ENCODE results near the gene IZUMO4.

Gene IZUMO4, protein sequence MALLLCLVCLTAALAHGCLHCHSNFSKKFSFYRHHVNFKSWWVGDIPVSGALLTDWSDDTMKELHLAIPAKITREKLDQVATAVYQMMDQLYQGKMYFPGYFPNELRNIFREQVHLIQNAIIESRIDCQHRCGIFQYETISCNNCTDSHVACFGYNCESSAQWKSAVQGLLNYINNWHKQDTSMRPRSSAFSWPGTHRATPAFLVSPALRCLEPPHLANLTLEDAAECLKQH

DNA sequence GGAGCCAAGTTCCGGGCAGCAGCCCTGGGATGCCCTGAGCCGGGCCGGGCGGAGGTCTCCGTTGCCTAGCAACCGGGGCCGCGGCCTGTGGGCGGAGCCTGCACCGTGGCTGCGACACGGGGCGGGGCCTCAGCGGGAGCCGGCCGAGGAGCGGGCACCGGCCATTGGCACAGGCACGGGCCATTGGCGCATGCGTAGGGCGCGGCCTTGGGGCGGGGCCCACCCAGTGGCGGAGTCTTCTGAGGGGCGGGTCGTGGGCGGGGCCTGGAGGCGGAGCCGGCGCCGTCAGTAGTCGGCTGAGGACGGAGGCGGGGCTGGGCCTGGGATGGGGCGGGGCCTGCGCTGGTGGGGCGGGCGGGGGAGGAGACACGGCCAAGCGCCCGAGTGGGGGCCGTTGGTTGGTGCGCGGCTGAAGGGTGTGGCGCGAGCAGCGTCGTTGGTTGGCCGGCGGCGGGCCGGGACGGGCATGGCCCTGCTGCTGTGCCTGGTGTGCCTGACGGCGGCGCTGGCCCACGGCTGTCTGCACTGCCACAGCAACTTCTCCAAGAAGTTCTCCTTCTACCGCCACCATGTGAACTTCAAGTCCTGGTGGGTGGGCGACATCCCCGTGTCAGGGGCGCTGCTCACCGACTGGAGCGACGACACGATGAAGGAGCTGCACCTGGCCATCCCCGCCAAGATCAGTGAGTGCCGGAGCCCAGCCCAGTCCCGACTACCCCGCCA is at the start of gene IZUMO4:
Gene IZUMO4 (plus strand): TSS at position 436 of the 723 bp plus-strand sequence. CDS start 31 bp downstream, at position 467.
- Mint-ChIP-seq H3K27ac (peak within 1 kb of the TSS in 2 of 3 experiments; percentile 81 to 92), H3K9me3 (no peaks in the 10 kb centered on the region), H3K36me3 (ENCODE audit: low read depth) (peaks cover 9% of the 10 kb centered on the region), H3K27me3 (ENCODE audit: low read depth) (no peaks in the 10 kb centered on the region), H3K4me1 (peaks cover 12% of the 10 kb centered on the region), H3K4me3 (peak within 1 kb of the TSS; percentile 91 to 94 (median 94))
- TF ChIP-seq, protein P1, sequence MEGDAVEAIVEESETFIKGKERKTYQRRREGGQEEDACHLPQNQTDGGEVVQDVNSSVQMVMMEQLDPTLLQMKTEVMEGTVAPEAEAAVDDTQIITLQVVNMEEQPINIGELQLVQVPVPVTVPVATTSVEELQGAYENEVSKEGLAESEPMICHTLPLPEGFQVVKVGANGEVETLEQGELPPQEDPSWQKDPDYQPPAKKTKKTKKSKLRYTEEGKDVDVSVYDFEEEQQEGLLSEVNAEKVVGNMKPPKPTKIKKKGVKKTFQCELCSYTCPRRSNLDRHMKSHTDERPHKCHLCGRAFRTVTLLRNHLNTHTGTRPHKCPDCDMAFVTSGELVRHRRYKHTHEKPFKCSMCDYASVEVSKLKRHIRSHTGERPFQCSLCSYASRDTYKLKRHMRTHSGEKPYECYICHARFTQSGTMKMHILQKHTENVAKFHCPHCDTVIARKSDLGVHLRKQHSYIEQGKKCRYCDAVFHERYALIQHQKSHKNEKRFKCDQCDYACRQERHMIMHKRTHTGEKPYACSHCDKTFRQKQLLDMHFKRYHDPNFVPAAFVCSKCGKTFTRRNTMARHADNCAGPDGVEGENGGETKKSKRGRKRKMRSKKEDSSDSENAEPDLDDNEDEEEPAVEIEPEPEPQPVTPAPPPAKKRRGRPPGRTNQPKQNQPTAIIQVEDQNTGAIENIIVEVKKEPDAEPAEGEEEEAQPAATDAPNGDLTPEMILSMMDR (IDR thresholded peaks at IDR 0.05; ENCODE audit: unreplicated experiment in 3 of 3) = peak; percentile 27 to 38 (median 34)

DNA sequence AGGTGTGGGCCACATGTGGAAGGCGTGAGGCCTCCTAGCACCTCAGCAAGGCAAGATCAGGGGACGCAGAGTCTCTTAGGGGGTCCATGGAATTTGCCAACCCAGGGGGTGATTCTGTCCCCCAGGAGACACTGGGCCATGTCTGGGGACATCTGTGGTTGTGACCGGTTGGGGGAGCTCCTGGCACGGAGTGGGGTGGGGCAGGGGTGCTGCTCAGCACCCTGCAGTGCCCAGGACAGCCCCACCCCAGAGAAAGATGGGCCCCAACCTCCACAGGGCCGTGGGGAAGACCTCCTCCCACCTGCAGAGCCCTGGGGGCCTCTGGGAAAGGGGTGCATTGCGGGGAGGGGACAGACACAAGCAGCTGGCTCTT is 49.7 kb upstream of the IZUMO4 start:
- H3K36me3 Mint-ChIP-seq (ENCODE audit: low read depth) = peaks cover 3% of the 10 kb centered on the region
- no peak overlapping the region for H3K27ac Mint-ChIP-seq
- H3K4me1 Mint-ChIP-seq = peaks cover 5% of the 10 kb centered on the region
- no peaks in the 10 kb centered on the region for H3K27me3 Mint-ChIP-seq (ENCODE audit: low read depth)
- no peaks in the 10 kb centered on the region for H3K9me3 Mint-ChIP-seq
- TF ChIP-seq, protein P1 (IDR thresholded peaks at IDR 0.05; ENCODE audit: unreplicated experiment in 3 of 3) = no peak
- no peak overlapping the region for H3K4me3 Mint-ChIP-seq

DNA sequence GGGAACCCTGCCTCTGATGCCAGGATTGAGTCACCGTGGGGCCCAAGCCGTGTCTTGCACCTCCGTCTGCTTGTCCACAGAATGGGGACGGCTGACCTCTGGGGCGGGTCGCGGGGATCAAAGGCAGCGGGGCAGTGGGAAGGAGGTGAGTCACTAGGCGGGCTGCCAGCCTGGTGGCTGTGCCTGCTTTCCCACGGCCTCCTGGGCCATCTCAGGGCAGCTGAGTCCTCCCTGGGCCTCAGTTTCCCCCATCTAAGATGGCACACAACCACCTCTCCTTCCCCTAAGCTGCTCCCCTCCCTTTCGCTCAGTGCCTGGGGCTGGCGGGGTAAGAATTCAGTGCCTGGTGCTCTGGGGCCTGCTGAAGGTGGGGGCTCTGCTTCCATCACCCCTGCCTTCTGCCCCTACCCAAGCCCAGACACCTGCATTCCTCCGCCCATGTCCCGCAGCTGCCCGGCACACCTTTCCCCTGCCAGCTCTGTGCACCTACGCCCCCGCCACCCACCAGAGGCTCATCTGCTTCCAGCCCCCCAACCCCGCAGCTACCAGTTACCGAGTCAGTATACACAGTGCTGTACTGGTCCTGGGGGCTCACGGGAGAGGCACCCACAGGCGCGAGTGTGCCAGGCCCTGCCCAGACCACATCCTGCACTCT is 49.1 kb upstream of the IZUMO4 start:
- H3K27ac Mint-ChIP-seq = no peak overlapping the region
- H3K4me3 Mint-ChIP-seq = no peak overlapping the region
- TF ChIP-seq, protein P1 (IDR thresholded peaks at IDR 0.05; ENCODE audit: unreplicated experiment in 3 of 3) = no peak
- H3K9me3 Mint-ChIP-seq = no peaks in the 10 kb centered on the region
- peaks cover 5% of the 10 kb centered on the region for H3K4me1 Mint-ChIP-seq
- H3K27me3 Mint-ChIP-seq (ENCODE audit: low read depth) = no peaks in the 10 kb centered on the region
- H3K36me3 Mint-ChIP-seq (ENCODE audit: low read depth) = peaks cover 3% of the 10 kb centered on the region

DNA sequence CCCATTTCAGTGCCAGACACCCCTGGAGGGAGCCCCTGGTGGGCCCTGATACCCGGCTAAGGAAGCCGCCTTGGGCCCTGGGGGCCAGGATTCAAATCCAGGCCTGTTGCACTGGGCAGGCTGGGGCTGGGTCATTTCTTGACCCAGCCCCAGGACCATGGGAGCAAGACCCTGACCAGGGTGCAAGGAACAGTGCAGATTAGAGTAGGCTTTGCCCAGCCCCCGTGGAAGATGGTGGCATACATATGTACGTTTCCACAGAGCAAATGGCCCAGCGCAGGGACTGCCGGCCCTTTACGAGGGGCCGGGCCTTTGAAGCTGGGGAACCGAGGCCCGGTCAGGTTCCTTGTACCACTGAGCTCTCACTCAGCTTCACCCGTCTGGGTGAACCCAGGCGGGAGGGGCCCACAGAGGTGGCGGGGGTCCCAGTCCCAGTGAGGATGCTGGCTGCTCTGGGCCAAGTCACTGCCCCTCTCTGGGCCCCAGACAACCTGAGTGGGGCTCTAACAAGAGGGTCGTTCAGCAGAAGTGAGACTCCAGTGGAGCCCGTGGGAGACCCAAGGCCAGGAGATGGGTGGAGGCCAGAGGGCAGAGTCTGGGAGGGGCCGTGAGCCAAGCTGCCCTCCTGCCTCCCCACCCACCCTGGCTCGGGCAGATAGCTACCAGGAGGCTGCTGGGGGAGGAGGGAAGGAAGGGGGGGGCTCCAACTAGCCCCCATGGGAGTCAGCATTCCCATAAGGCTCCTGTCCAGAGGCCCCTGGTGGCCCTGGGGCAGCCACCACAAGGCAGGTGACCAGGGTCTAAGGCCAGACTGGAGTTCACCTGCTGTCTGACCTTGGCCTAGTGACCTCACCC is 48.4 kb upstream of the IZUMO4 start:
- TF ChIP-seq, protein P1 (IDR thresholded peaks at IDR 0.05; ENCODE audit: unreplicated experiment in 3 of 3) = no peak
- no peak overlapping the region for H3K27ac Mint-ChIP-seq
- peak overlapping the region; percentile 53 to 96 (median 87) for H3K4me3 Mint-ChIP-seq
- H3K27me3 Mint-ChIP-seq (ENCODE audit: low read depth) = no peaks in the 10 kb centered on the region
- H3K36me3 Mint-ChIP-seq (ENCODE audit: low read depth) = peaks cover 3% of the 10 kb centered on the region
- peaks cover 5% of the 10 kb centered on the region for H3K4me1 Mint-ChIP-seq
- H3K9me3 Mint-ChIP-seq = no peaks in the 10 kb centered on the region

DNA sequence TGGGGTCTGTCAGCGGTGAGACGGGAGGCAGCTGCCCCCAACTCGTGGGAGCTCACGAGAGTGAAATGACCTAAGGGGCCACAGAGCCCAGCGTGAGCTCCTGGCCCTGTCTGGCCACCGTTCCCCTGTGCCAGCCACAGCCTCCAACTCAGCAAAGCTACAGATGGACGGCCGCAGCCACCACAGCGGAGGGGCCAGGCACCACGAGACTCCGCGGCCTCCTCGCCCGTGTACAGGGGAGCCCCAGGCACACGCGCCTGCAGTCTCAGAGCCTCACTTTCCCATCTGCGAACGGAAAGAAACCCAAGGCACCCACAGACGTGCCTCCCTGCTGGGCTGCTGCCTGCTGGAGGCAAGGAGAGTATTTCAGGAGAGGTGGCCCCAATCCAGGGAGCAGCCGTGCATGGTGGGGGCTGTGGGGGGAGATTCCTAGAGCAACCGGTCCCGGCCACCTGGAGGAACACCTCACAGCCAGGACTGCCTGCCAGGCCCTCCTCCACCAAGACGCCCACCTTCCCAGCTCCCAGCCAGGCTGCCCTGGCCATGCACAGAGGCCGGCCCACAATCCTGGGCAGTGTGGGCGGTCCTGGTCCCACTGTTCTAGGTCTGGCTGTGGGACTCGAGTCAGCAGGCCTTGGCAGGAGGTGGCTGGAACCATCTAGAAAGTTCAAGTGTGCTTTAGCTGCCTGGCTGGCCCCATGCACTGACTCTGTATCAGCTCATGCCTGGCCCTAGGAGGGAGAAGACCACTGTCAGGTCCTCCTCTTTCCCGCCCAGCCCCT is 47.6 kb upstream of the IZUMO4 start:
- Mint-ChIP-seq H3K9me3 (no peaks in the 10 kb centered on the region), H3K27ac (peak overlapping the region; percentile 86 to 96 (median 95)), H3K27me3 (ENCODE audit: low read depth) (no peaks in the 10 kb centered on the region), H3K4me3 (peak overlapping the region; percentile 87 to 96 (median 93)), H3K36me3 (ENCODE audit: low read depth) (no peaks in the 10 kb centered on the region), H3K4me1 (peaks cover 5% of the 10 kb centered on the region)
- TF ChIP-seq, protein P1 (IDR thresholded peaks at IDR 0.05; ENCODE audit: unreplicated experiment in 3 of 3) = no peak
